ENCODE results near the gene FSIP1. TPM values are rescaled to one million over a fixed set of nuclear protein-coding genes. Genes with fewer than 3 reads are reported as not detected.

FSIP1 gene
- total RNA-seq, 2 experiments from 2014 or later = 0.22 to 0.34 TPM

- CTCF ChIA-PET = no interaction called here
- H3K4me3 Mint-ChIP-seq = no peak overlapping the region
- Histone ChIP-seq H3K27ac (ENCODE audit: low read depth in 1 of 2, low read length in 2 of 2) (no peak overlapping the region), H3K4me3 (ENCODE audit: low read length) (no peak overlapping the region), H3K27me3 (ENCODE audit: control insufficient read depth in 1 of 2, insufficient read depth in 2 of 2, low read length in 2 of 2) (no peaks in the 10 kb centered on the region), H3K9me3 (ENCODE audit: control insufficient read depth in 1 of 2, insufficient read depth in 1 of 2, low read length in 2 of 2) (no peaks in the 10 kb centered on the region), H3K36me3 (ENCODE audit: insufficient read depth, low read length) (no peaks in the 10 kb centered on the region), H3K4me1 (ENCODE audit: insufficient read depth, low read length) (no peaks in the 10 kb centered on the region)
- TF ChIP-seq, protein P1, sequence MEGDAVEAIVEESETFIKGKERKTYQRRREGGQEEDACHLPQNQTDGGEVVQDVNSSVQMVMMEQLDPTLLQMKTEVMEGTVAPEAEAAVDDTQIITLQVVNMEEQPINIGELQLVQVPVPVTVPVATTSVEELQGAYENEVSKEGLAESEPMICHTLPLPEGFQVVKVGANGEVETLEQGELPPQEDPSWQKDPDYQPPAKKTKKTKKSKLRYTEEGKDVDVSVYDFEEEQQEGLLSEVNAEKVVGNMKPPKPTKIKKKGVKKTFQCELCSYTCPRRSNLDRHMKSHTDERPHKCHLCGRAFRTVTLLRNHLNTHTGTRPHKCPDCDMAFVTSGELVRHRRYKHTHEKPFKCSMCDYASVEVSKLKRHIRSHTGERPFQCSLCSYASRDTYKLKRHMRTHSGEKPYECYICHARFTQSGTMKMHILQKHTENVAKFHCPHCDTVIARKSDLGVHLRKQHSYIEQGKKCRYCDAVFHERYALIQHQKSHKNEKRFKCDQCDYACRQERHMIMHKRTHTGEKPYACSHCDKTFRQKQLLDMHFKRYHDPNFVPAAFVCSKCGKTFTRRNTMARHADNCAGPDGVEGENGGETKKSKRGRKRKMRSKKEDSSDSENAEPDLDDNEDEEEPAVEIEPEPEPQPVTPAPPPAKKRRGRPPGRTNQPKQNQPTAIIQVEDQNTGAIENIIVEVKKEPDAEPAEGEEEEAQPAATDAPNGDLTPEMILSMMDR (IDR thresholded peaks at IDR 0.05) = no peak
- no peak for ATAC-seq (ENCODE audit: poor library complexity)
- H3K27ac Mint-ChIP-seq = no peak overlapping the region
- H3K4me1 Mint-ChIP-seq (ENCODE audit: low read depth) = no peaks in the 10 kb centered on the region
- no peaks in the 10 kb centered on the region for H3K36me3 Mint-ChIP-seq (ENCODE audit: low read depth)
- DNase-seq = no peak
- POLR2A ChIA-PET = no interaction called here
- intact Hi-C loops (cut with DNase I, micrococcal nuclease) = no loop called here
- H3K27me3 Mint-ChIP-seq = no peaks in the 10 kb centered on the region
- H3K9me3 Mint-ChIP-seq = no peaks in the 10 kb centered on the region
Observed at GRCh38 chr15:39651881-39652280, 130.8 kb downstream of the FSIP1 start.

DNA sequence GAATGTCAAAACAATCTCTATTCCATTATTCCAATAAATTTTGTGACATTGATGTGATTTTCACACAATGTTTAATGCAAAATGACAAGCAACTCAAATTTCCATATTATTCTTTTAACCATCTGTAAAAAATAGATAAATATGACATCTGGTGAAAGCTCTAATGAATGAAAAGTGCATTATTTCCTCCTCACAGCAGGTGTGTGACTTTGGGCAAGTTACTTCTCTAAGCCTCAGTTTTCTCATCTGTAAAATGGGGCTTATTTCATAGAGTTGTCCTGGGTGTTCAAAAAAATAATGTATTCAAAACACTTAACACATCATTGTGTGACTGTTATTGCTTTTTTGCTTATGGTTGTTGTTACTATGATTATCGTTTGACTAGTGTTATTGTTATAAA is 131.3 kb downstream of the FSIP1 start:
- no peaks in the 10 kb centered on the region for H3K27me3 ChIP-seq (ENCODE audit: control insufficient read depth in 1 of 2, insufficient read depth in 2 of 2, low read length in 2 of 2)
- no peaks in the 10 kb centered on the region for H3K4me1 ChIP-seq (ENCODE audit: insufficient read depth, low read length)
- DNase-seq (no peak), ATAC-seq (ENCODE audit: poor library complexity) (no peak)
- TF ChIP-seq, protein P1 (IDR thresholded peaks at IDR 0.05) = no peak
- no peak overlapping the region for H3K27ac Mint-ChIP-seq
- POLR2A ChIA-PET = no interaction called here
- no peaks in the 10 kb centered on the region for H3K9me3 ChIP-seq (ENCODE audit: control insufficient read depth in 1 of 2, insufficient read depth in 1 of 2, low read length in 2 of 2)
- no peaks in the 10 kb centered on the region for H3K27me3 Mint-ChIP-seq
- H3K4me1 Mint-ChIP-seq (ENCODE audit: low read depth) = no peaks in the 10 kb centered on the region
- no peaks in the 10 kb centered on the region for H3K9me3 Mint-ChIP-seq
- H3K4me3 ChIP-seq (ENCODE audit: low read length) = no peak overlapping the region
- no peaks in the 10 kb centered on the region for H3K36me3 ChIP-seq (ENCODE audit: insufficient read depth, low read length)
- no peak overlapping the region for H3K4me3 Mint-ChIP-seq
- H3K36me3 Mint-ChIP-seq (ENCODE audit: low read depth) = no peaks in the 10 kb centered on the region
- CTCF ChIA-PET = no interaction called here
- H3K27ac ChIP-seq (ENCODE audit: low read depth in 1 of 2, low read length in 2 of 2) = no peak overlapping the region
- intact Hi-C loops (cut with DNase I, micrococcal nuclease) = no loop called here

GRCh38 chr15:39649757-39650156 is 132.9 kb downstream of the FSIP1 start:
- TF ChIP-seq, protein P1 (IDR thresholded peaks at IDR 0.05) = no peak
- ChIA-PET POLR2A (interaction anchor here (0.9 kb wide), 1 partner anchor 8 kb away, joined by 4 read pairs; no protein-coding TSS in a partner anchor), CTCF (no interaction called here)
- Mint-ChIP-seq H3K27me3 (no peaks in the 10 kb centered on the region), H3K4me1 (ENCODE audit: low read depth) (no peaks in the 10 kb centered on the region), H3K4me3 (no peak overlapping the region), H3K27ac (no peak overlapping the region), H3K36me3 (ENCODE audit: low read depth) (no peaks in the 10 kb centered on the region), H3K9me3 (no peaks in the 10 kb centered on the region)
- no peaks in the 10 kb centered on the region for H3K27me3 ChIP-seq (ENCODE audit: control insufficient read depth in 1 of 2, insufficient read depth in 2 of 2, low read length in 2 of 2)
- no peak overlapping the region for H3K27ac ChIP-seq (ENCODE audit: low read depth in 1 of 2, low read length in 2 of 2)
- H3K36me3 ChIP-seq (ENCODE audit: insufficient read depth, low read length) = no peaks in the 10 kb centered on the region
- intact Hi-C loops (cut with DNase I, micrococcal nuclease) = no loop called here
- no peak overlapping the region for H3K4me3 ChIP-seq (ENCODE audit: low read length)
- DNase-seq = no peak
- no peaks in the 10 kb centered on the region for H3K4me1 ChIP-seq (ENCODE audit: insufficient read depth, low read length)
- ATAC-seq (ENCODE audit: poor library complexity) = no peak
- H3K9me3 ChIP-seq (ENCODE audit: control insufficient read depth in 1 of 2, insufficient read depth in 1 of 2, low read length in 2 of 2) = peaks cover 0 to 6% of the 10 kb centered on the region in 2 experiments

Measured in CD4-positive, alpha-beta T cell (primary cell).